ENCODE data around the gene GMPS.
"Not testable (repeated sequence)": the region's sequence is repeated elsewhere in the genome, so short reads cannot be mapped to it uniquely, and the experiment has no call there.

Gene GMPS

GRCh38 chr3:155872904-155873646, 2.6 kb downstream of the GMPS start:
- no peak for DNase-seq (ENCODE audit: low read depth in 2 of 2)

GRCh38 chr3:155876037-155876436, 5.6 kb downstream of the GMPS start:
- no peak for DNase-seq (ENCODE audit: low read depth in 2 of 2)

- no peak for DNase-seq (ENCODE audit: low read depth in 2 of 2)
Measured at GRCh38 chr3:155876503-155876902, 6.1 kb downstream of the GMPS start.

- DNase-seq (ENCODE audit: low read depth in 2 of 2) = no peak
Measured at GRCh38 chr3:155880286-155880685, 9.8 kb downstream of the GMPS start.

GRCh38 chr3:155884292-155884691, 13.8 kb downstream of the GMPS start:
- DNase-seq (ENCODE audit: low read depth in 2 of 2) = no peak

GRCh38 chr3:155885292-155885691, 14.8 kb downstream of the GMPS start:
- no peak for DNase-seq (ENCODE audit: low read depth in 2 of 2)

GRCh38 chr3:155886348-155886747, 15.9 kb downstream of the GMPS start:
- not testable (repeated sequence) for DNase-seq (ENCODE audit: low read depth in 2 of 2)

GRCh38 chr3:155886915-155887314, 16.5 kb downstream of the GMPS start:
- no peak for DNase-seq (ENCODE audit: low read depth in 2 of 2)

GRCh38 chr3:155889212-155889611, 18.8 kb downstream of the GMPS start:
- no peak for DNase-seq (ENCODE audit: low read depth in 2 of 2)

GRCh38 chr3:155889952-155890351, 19.5 kb downstream of the GMPS start:
- no peak for DNase-seq (ENCODE audit: low read depth in 2 of 2)

- no peak for DNase-seq (ENCODE audit: low read depth in 2 of 2)
Measured at GRCh38 chr3:155890671-155891190, 20.3 kb downstream of the GMPS start.

- DNase-seq (ENCODE audit: low read depth in 2 of 2) = no peak
Measured at GRCh38 chr3:155891321-155891720, 20.9 kb downstream of the GMPS start.

GRCh38 chr3:155895379-155895900, 25.0 kb downstream of the GMPS start:
- no peak for DNase-seq (ENCODE audit: low read depth in 2 of 2)

GRCh38 chr3:155906900-155907299, 36.5 kb downstream of the GMPS start:
- no peak for DNase-seq (ENCODE audit: low read depth in 2 of 2)

GRCh38 chr3:155908086-155908485, 37.6 kb downstream of the GMPS start:
- DNase-seq (ENCODE audit: low read depth in 2 of 2) = no peak

- DNase-seq (ENCODE audit: low read depth in 2 of 2) = no peak
Measured at GRCh38 chr3:155908605-155909004, 38.2 kb downstream of the GMPS start.

GRCh38 chr3:155912090-155912489, 41.6 kb downstream of the GMPS start:
- DNase-seq (ENCODE audit: low read depth in 2 of 2) = no peak

- DNase-seq (ENCODE audit: low read depth in 2 of 2) = no peak
Measured at GRCh38 chr3:155912579-155913190, 42.2 kb downstream of the GMPS start.

GRCh38 chr3:155917781-155918180, 47.3 kb downstream of the GMPS start:
- no peak for DNase-seq (ENCODE audit: low read depth in 2 of 2)

GRCh38 chr3:155919728-155920127, 49.3 kb downstream of the GMPS start:
- DNase-seq (ENCODE audit: low read depth in 2 of 2) = no peak

- DNase-seq (ENCODE audit: low read depth in 2 of 2) = no peak
Measured at GRCh38 chr3:155921486-155921885, 51.0 kb downstream of the GMPS start.

- no peak for DNase-seq (ENCODE audit: low read depth in 2 of 2)
Measured at GRCh38 chr3:155934230-155934629, 63.8 kb downstream of the GMPS start.

GRCh38 chr3:155938409-155938808, 68.0 kb downstream of the GMPS start:
- DNase-seq (ENCODE audit: low read depth in 2 of 2) = no peak
